Esophagus muscularis mucosa (tissue), 4 donors: ENCODE results near the gene SMIM45.

ENCODE experiments used
- EP300 ChIP-seq: sonication (generic); formaldehyde crosslinking; IDR thresholded peaks from one replicate; pipeline ENCODE4 v1.6.1; 2017; ENCODE audit warnings: antibody characterized with exemption
- POLR2AphosphoS5 ChIP-seq, 2 donors: sonication (generic); formaldehyde crosslinking; IDR thresholded peaks; one replicate each; pipeline ENCODE4 v1.6.1; 2017; ENCODE audit warnings: antibody characterized with exemption in 2 of 2
- TF ChIP-seq, protein P1 (sequence below), 3 experiments: fragments of 200-600 bp in 2 of 3; fragments of 450-650 bp in 1 of 3; sonication (generic) in 2 of 3; IDR thresholded peaks; one replicate each; pipeline ENCODE4 v1.5.1; 2017 to 2019; ENCODE audit warnings: antibody characterized with exemption in 3 of 3, mild to moderate bottlenecking in 2 of 3, moderate library complexity in 1 of 3

DNA sequence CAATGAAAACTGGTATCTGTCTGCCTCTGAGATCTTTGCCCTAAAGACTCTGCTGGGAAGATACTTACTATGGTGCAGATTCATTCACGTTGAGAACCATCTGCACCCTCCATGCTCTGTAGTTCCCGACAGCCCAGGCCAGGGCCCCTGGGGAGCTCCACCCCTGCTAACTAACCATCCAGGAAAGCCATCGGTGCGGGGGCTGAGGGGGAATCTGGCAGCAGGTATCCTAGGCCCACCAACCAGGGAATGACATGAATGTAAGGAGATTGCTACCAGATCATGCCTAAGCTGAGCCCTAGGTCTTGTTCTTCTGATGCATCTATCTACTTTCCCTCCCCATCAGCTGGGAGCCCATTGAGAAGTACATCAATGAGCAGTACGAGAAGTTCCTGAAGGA, 35.3 kb downstream of the SMIM45 start:
- TF ChIP-seq POLR2AphosphoS5 (IDR thresholded peaks at IDR 0.05) (no peak), EP300 (no peak)
- TF ChIP-seq, protein P1, sequence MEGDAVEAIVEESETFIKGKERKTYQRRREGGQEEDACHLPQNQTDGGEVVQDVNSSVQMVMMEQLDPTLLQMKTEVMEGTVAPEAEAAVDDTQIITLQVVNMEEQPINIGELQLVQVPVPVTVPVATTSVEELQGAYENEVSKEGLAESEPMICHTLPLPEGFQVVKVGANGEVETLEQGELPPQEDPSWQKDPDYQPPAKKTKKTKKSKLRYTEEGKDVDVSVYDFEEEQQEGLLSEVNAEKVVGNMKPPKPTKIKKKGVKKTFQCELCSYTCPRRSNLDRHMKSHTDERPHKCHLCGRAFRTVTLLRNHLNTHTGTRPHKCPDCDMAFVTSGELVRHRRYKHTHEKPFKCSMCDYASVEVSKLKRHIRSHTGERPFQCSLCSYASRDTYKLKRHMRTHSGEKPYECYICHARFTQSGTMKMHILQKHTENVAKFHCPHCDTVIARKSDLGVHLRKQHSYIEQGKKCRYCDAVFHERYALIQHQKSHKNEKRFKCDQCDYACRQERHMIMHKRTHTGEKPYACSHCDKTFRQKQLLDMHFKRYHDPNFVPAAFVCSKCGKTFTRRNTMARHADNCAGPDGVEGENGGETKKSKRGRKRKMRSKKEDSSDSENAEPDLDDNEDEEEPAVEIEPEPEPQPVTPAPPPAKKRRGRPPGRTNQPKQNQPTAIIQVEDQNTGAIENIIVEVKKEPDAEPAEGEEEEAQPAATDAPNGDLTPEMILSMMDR (IDR thresholded peaks at IDR 0.05): no peak
